Measurements from ENCODE around the gene ADAM17. TPM values are rescaled to one million over a fixed set of nuclear protein-coding genes. Genes with fewer than 3 reads are reported as not detected.
A peak's percentile ranks its signal among the peaks of the same experiment; 100 is the strongest.

ADAM17 gene
- total and polyA plus RNA-seq, 10 of the 15 experiments (the other 5 are each of a cell fraction or from before 2014, with no cell fraction given): 2.3 to 18.5 (median 13.4) TPM

DNA sequence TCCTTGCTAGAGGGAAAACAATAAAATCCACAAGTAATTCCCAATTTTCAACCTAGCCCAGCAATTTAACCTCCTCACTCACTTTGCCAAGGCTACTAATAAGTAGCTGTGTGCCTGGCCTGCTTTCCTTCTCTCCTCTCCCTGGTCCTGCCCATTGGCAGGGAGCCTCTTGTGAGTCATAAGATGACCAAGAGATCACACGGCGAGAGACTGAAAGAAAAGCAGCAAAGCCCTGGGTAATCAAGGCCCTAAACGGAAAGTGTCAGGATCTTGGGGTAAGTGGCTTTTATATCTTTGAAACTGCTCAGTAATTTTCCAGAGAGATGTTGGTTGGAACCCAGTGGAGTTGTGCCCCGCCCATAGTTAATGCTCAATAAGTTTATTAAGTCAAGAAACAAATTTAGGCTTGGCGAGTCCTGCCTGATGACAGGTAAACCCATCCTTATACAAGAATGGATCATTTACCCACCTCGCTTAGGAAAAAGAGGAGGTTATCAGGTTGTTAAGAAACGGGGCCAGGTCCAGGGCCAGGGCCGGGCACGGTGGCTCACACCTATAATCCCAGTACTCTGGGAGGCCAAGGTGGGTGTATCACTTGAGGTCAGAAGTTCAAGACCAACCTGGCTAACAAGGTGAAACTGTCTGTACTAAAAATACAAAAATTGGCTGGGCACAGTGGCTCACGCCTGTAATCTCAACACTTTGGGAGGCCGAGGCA, 10.0 kb upstream of the ADAM17 start (continued):
- TF ChIP-seq USF1 (IDR thresholded peaks at IDR 0.05; ENCODE audit: borderline replicate concordance, extremely low read length, insufficient read depth, low read depth, low read length): no peak
- no peak for TF ChIP-seq GABPA (IDR thresholded peaks at IDR 0.05; ENCODE audit: low read depth)

DNA sequence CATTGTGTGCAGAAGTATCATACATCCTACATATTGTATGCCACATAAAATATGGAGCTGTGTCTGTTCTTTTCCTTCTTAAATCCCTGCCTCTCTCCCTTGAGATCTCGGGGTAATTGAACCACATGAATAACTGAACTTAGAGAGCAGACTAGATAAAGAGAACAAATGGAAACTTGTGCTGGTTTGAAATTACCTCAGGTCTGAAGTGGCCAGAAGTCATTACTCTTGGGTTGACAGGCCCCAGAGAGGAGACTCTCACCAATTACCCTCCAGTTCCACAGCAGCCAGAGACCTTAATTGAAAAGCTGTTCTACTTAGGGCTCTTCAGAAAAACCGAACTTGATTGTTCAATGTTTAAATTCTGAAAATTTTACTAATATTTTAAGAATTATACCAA, 5.0 kb upstream of the ADAM17 start:
- in situ Hi-C loops (cut with MboI): no loop called here
- no TSS peak for BruUV-seq (replicated peaks)
- RAD21 ChIA-PET (ENCODE audit: unreplicated experiment): no interaction called here
- TF ChIP-seq ETV6 (conservative IDR thresholded peaks at IDR 0.05 in 1 of 2, IDR thresholded peaks at IDR 0.05 in 1 of 2; ENCODE audit: borderline replicate concordance in 1 of 2, low read depth in 1 of 2): no peak
- peak; percentile 30 for TF ChIP-seq PBX3 (IDR thresholded peaks at IDR 0.05; ENCODE audit: insufficient replicate concordance, low read depth, low read length)
- POLR2A ChIA-PET: interaction anchor here (0.6 to 0.8 kb wide), 2 partner anchors 32 to 146 kb away, joined by 3 read pairs; no protein-coding TSS in a partner anchor
- no peaks in the 10 kb centered on the region for H3K27me3 ChIP-seq (replicated peaks in 1 of 2; ENCODE audit: control insufficient read depth in 2 of 2, insufficient read depth in 2 of 2, low read length in 1 of 2)
- DNase-seq (ENCODE audit: low read depth, low spot score): no peak
- FAIRE-seq: no peak
- no peak overlapping the region for H3K9ac ChIP-seq (ENCODE audit: control insufficient read depth, insufficient read depth, low read length)
- H3K4me3 ChIP-seq: no peak overlapping the region
- SMC1A ChIA-PET (ENCODE audit: uncharacterized antibody, unreplicated experiment): interaction anchor here (0.7 to 1.1 kb wide), 2 partner anchors 25 to 60 kb away, joined by 3 read pairs; no protein-coding TSS in a partner anchor
- no peak overlapping the region for H3K27ac ChIP-seq (ENCODE audit: control insufficient read depth, insufficient read depth)
- no peaks in the 10 kb centered on the region for H4K20me1 ChIP-seq (ENCODE audit: control insufficient read depth, insufficient read depth)
- 98% methylated on average over 2 of the region's 2 CpGs for WGBS (ENCODE audit: insufficient coverage, insufficient replicate concordance, low lambda C conversion rate, missing lambda C conversion rate)
- H3K4me1 ChIP-seq (ENCODE audit: control insufficient read depth, insufficient read depth, low read length): no peaks in the 10 kb centered on the region; the same call in 1 of the 2 replicates
- H2AFZ ChIP-seq (ENCODE audit: control insufficient read depth, low read depth, low read length): no peak overlapping the region
- no peak for ATAC-seq
- CTCF ChIA-PET: no interaction called here
- H3K79me2 ChIP-seq (ENCODE audit: control insufficient read depth, insufficient read depth, low read length): peaks cover 14% of the 10 kb centered on the region
- no peaks in the 10 kb centered on the region for H3K9me3 ChIP-seq (replicated peaks; ENCODE audit: control insufficient read depth, insufficient read depth, low read length)
- no peak overlapping the region for H3K4me2 ChIP-seq (ENCODE audit: control insufficient read depth, insufficient read depth)
- no peaks in the 10 kb centered on the region for H3K36me3 ChIP-seq (ENCODE audit: control insufficient read depth in 2 of 2, insufficient read depth in 2 of 2, low read length in 1 of 2)
- intact Hi-C loops (cut with micrococcal nuclease; ENCODE audit: unreplicated experiment): no loop called here

Measured in GM12878 (cell line).